Neural cell (in vitro differentiated cells): ENCODE data around the gene ENC1. TPM values are rescaled to one million over a fixed set of nuclear protein-coding genes. Genes with fewer than 3 reads are reported as not detected.

Source experiments
- H2AFZ ChIP-seq: fragments of 200-600, 300-800 bp; sonication (generic), shearing (Covaris generic); 2 replicates; pipeline ENCODE4 v1.6.0; 2014; ENCODE audit warnings: low read depth, mild to moderate bottlenecking, antibody characterized with exemption, low read length, moderate library complexity
- H3F3A ChIP-seq: fragments of 200-600 bp; shearing (Covaris generic); 2 replicates; pipeline ENCODE4 v1.6.1; 2016; ENCODE audit warnings: mild to moderate bottlenecking, moderate library complexity, mixed read lengths, antibody characterized with exemption, low read length; ENCODE audit not compliant: insufficient read depth, poor library complexity, severe bottlenecking
- H3K27ac ChIP-seq: fragments of 200-600, 300-800 bp; sonication (generic), shearing (Covaris generic); 2 replicates; pipeline ENCODE4 v1.5.1; 2014; ENCODE audit warnings: mild to moderate bottlenecking, low read length, moderate library complexity
- H3K27me3 ChIP-seq: fragments of 300-800, 200-600 bp; sonication (generic), shearing (Covaris generic); 2 replicates; pipeline ENCODE4 v1.6.0; 2014; ENCODE audit warnings: mild to moderate bottlenecking, low read depth, low read length, moderate library complexity; ENCODE audit not compliant: insufficient read depth
- H3K36me3 ChIP-seq: fragments of 300-800, 200-600 bp; sonication (generic), shearing (Covaris generic); 2 replicates; pipeline ENCODE4 v1.5.1; 2014; ENCODE audit warnings: mild to moderate bottlenecking, antibody characterized with exemption, low read length, moderate library complexity; ENCODE audit not compliant: insufficient read depth
- H3K4me2 ChIP-seq: fragments of 300-800, 200-600 bp; sonication (generic), shearing (Covaris generic); 2 replicates; pipeline ENCODE4 v1.6.0; 2014; ENCODE audit warnings: mild to moderate bottlenecking, low read length
- H3K4me3 ChIP-seq: fragments of 300-800, 200-600 bp; sonication (generic), shearing (Covaris generic); 2 replicates; pipeline ENCODE4 v1.5.1; 2014; ENCODE audit warnings: mild to moderate bottlenecking, low read length, moderate library complexity
- H3K79me2 ChIP-seq: fragments of 200-600 bp; shearing (Covaris generic); replicated peaks from 2 replicates; pipeline ENCODE4 v1.6.0; 2014; ENCODE audit warnings: mild to moderate bottlenecking, low read length, moderate library complexity; ENCODE audit not compliant: insufficient read depth
- H3K9ac ChIP-seq: fragments of 300-800, 200-600 bp; sonication (generic), shearing (Covaris generic); 2 replicates; pipeline ENCODE4 v1.6.1; 2016; ENCODE audit warnings: mild to moderate bottlenecking, low read length, mixed read lengths
- H3K9me2 ChIP-seq: fragments of 200-600 bp; shearing (Covaris generic); 2 replicates; pipeline ENCODE4 v1.6.1; 2016; ENCODE audit warnings: mild to moderate bottlenecking, low read length, mixed read lengths; ENCODE audit not compliant: insufficient read depth
- H3K9me3 ChIP-seq: fragments of 200-600, 300-800 bp; sonication (generic), shearing (Covaris generic); 2 replicates; pipeline ENCODE4 v1.6.1; 2016; ENCODE audit warnings: mild to moderate bottlenecking, mixed run types, low read length, moderate library complexity, mixed read lengths
- H4K20me1 ChIP-seq: fragments of 200-600 bp; shearing (Covaris generic); 2 replicates; pipeline ENCODE4 v1.6.1; 2016; ENCODE audit warnings: mild to moderate bottlenecking, mixed run types; ENCODE audit not compliant: insufficient read depth
- CTCF ChIP-seq: fragments of 450-650 bp; IDR thresholded peaks from 2 replicates; pipeline ENCODE4 v1.5.1; 2014; ENCODE audit warnings: antibody characterized with exemption, mild to moderate bottlenecking, moderate library complexity; ENCODE audit not compliant: poor library complexity, severe bottlenecking
- EP300 ChIP-seq: fragments of 450-650 bp; conservative IDR thresholded peaks from 2 replicates; pipeline ENCODE4 v1.6.1; 2014; ENCODE audit warnings: antibody characterized with exemption, mild to moderate bottlenecking, moderate library complexity; ENCODE audit not compliant: poor library complexity, severe bottlenecking
- EZH2 ChIP-seq: fragments of 200-600, 300-800 bp; shearing (Covaris generic), sonication (generic); IDR thresholded peaks from 2 replicates; pipeline ENCODE4 v1.6.1; 2014; ENCODE audit warnings: antibody characterized with exemption, low read length, borderline replicate concordance, mild to moderate bottlenecking; ENCODE audit not compliant: insufficient read depth, poor library complexity, severe bottlenecking
- MXI1 ChIP-seq: fragments of 450-650 bp; conservative IDR thresholded peaks from 2 replicates; pipeline ENCODE4 v1.6.1; 2014; ENCODE audit warnings: antibody characterized with exemption, mild to moderate bottlenecking; ENCODE audit not compliant: poor library complexity, severe bottlenecking
- POLR2AphosphoS5 ChIP-seq: IDR thresholded peaks from 2 replicates; pipeline ENCODE4 v1.6.1; 2012
- RAD21 ChIP-seq: fragments of 450-650 bp; conservative IDR thresholded peaks from 2 replicates; pipeline ENCODE4 v1.6.1; 2014; ENCODE audit warnings: antibody characterized with exemption, mild to moderate bottlenecking, moderate library complexity
- REST ChIP-seq: IDR thresholded peaks from 2 replicates; pipeline ENCODE4 v1.6.1; 2012; ENCODE audit warnings: borderline replicate concordance
- SMC3 ChIP-seq: fragments of 450-650 bp; conservative IDR thresholded peaks from 2 replicates; pipeline ENCODE4 v1.6.1; 2014; ENCODE audit warnings: antibody characterized with exemption, mild to moderate bottlenecking, moderate library complexity; ENCODE audit not compliant: poor library complexity
- TAF1 ChIP-seq: IDR thresholded peaks from 2 replicates; pipeline ENCODE4 v1.6.1; 2012; ENCODE audit warnings: low read depth
- polyA plus RNA-seq: library from polyadenylated mRNA; depleted of rRNA; stranded (reverse); fragments of >200 nt; gene quantifications from 2 replicates; pipeline ENCODE4 v1.2.3, GENCODE V29; 2014

ENC1 gene
- polyA plus RNA-seq, 1 donor from 2014 or later: 449 TPM

- Histone ChIP-seq H4K20me1 (no peaks in the 10 kb centered on the region), H3K36me3 (no peaks in the 10 kb centered on the region), H2AFZ (no peak overlapping the region), H3K4me3 (no peak overlapping the region), H3K9ac (no peak overlapping the region), H3K79me2 (no peaks in the 10 kb centered on the region), H3K9me3 (no peaks in the 10 kb centered on the region), H3K27me3 (no peaks in the 10 kb centered on the region), H3K4me2 (no peak overlapping the region), H3K9me2 (no peaks in the 10 kb centered on the region), H3K27ac (no peak overlapping the region), H3F3A (no peaks in the 10 kb centered on the region)
- TF ChIP-seq POLR2AphosphoS5: no peak
- TF ChIP-seq RAD21: no peak
- TF ChIP-seq EZH2: no peak
- no peak for TF ChIP-seq SMC3
- no peak for TF ChIP-seq MXI1
- no peak for TF ChIP-seq TAF1
- TF ChIP-seq CTCF: no peak
- no peak for TF ChIP-seq EP300
- TF ChIP-seq REST: no peak
Observed at GRCh38 chr5:74586856-74587255, 53.7 kb downstream of the ENC1 start.

- H3K4me3 ChIP-seq: no peak overlapping the region
- no peaks in the 10 kb centered on the region for H3K9me2 ChIP-seq
- no peaks in the 10 kb centered on the region for H3F3A ChIP-seq
- H3K9ac ChIP-seq: no peak overlapping the region
- TF ChIP-seq TAF1 (no peak), RAD21 (no peak), SMC3 (no peak), CTCF (no peak), POLR2AphosphoS5 (no peak), MXI1 (no peak), REST (no peak), EZH2 (no peak), EP300 (no peak)
- no peaks in the 10 kb centered on the region for H3K79me2 ChIP-seq
- no peaks in the 10 kb centered on the region for H4K20me1 ChIP-seq
- H3K9me3 ChIP-seq: no peaks in the 10 kb centered on the region
- no peak overlapping the region for H3K27ac ChIP-seq
- no peaks in the 10 kb centered on the region for H3K36me3 ChIP-seq
- no peak overlapping the region for H3K4me2 ChIP-seq
- H3K27me3 ChIP-seq: no peaks in the 10 kb centered on the region
- H2AFZ ChIP-seq: no peak overlapping the region
Observed at GRCh38 chr5:74582853-74583252, 57.7 kb downstream of the ENC1 start.
